HG03457 (cell line): ENCODE results near the gene AVPI1.

Source experiments
- ATAC-seq: cut with Tn5 transposase; IDR thresholded peaks from one replicate; pipeline ENCODE4 v1.9.1; 2021; ENCODE audit warnings: moderate number of reproducible peaks; ENCODE audit not compliant: unreplicated experiment

The AVPI1 gene

DNA sequence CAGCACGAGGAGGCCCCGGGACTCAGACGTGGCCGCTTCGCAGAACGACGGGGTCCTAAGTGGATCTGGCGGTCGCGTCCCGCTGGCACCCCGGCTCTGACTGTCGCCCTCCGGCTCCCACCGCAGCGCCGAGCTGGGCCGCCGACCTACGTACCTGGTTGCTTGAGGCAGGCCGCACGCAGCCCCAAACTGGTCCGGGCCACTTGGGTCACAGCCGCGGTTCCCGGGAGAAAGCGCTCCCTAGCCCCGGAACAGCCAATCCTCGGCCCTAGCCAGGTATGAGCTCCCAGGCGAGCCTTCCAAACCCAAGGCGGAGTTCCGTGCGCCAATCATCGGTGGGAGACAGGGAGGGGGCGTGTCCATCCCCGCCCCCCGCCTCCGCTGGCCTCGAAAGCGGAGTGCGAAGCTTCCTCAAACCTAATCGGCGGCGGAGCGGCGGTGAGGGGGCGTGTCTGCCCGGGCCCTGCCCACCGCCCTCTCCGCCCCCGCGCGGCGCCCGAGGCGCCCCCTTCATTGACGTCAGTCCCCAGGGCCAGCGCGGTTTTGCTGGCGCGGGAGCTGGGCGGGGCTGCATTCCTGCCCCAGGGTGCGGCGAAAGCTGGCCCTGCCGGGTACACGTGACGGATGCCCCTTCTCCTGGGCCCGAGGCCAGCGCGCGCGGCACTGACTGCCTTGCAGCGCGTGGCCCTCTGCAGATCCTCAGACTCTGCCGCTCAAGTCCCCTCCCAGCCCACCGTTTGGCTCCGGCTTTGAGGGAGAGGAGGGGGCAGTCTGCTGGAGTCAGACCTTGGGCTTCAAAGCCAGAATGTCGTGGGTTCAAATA is at the start of gene AVPI1:
TSS of gene AVPI1 (minus strand) at position 280 of the 823 bp plus-strand sequence. CDS start 7,336 bp downstream, outside the sequence.
- ATAC-seq = peak; percentile 92

DNA sequence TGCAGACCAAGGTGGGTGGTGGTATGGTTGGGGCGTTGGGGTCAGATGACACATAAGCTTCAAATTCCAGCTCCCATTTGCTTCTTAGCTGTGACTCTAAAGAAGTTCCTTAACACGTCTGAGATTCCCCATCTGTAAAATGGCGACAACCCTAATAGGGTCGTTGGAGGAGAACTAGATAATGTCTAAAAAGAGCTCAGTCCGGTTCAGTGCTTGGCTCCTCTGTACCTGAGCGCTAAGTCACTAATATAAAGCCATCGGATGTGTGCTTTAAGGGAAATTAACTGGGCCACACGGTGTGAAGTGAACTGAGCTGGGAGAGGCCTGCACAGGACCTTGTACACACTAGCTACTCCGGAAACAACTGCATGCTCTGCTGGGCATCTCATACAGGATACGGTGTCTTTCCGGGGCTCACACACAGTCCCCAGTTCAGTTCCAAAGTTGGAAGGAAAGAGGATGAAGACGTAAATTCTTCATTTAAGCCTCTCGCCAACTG is 49.4 kb upstream of the AVPI1 start:
- ATAC-seq = peak; percentile 12

DNA sequence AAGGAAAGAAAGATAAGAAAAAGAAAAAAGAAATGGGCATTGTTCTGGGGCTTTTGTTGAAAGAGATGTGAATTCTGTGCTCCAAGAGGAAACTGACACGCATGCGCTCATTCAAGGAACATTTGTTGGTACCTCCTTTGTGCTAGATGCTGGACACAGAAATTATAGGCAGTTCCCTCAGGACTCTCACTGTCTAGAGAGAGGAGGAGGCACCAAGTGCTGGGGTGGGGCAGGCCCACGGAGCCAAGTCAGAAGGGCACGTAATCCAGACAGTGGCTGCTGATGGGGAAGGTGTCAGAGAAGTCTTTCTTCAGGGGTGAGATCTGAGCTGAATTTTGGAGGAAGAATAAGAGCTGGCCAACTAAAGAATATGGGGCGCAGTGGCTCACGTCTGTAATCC is 47.0 kb upstream of the AVPI1 start:
- no peak for ATAC-seq

DNA sequence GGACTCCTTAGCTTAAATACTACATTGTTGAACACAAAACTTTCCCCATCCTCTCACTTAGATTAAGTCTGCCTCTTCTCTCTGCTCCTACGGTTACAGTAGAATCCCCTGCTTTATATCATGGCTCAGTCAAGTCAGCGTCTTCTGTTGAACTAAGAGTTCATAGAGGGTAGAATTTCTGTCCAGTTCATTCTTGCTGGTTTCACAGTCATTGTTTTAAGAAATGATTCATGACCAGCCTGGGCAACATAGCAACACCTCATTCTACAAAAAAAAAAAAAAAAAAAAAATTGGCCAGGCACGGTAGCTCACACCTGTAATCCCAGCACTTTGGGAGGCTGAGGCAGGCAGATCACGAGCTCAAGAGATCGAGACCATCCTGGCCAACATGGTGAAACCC is 46.2 kb upstream of the AVPI1 start:
- no peak for ATAC-seq

DNA sequence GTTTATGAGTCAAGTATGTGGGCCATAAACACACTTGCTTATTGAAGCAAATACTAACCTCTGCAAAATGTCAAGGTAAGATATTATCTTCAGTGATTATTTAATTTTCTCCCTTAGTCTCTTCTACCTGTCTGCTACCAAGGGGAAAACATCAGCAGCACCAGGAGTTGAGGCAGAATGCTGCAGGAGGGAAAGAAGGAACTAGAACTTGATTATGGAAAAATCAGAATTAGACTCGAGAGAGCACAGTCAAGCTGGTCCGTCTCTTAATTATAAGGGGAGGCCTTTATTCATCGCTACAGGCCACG is 45.0 kb upstream of the AVPI1 start:
- no peak for ATAC-seq

GRCh38 chr10:97731346-97732051 is 44.5 kb upstream of the AVPI1 start:
- ATAC-seq = no peak

GRCh38 chr10:97729014-97729413 is 42.0 kb upstream of the AVPI1 start:
- no peak for ATAC-seq

GRCh38 chr10:97726636-97727178 is 39.7 kb upstream of the AVPI1 start:
- ATAC-seq = no peak

- ATAC-seq = no peak
Observed at GRCh38 chr10:97724341-97724941, 37.4 kb upstream of the AVPI1 start.

GRCh38 chr10:97723001-97723400 is 36.0 kb upstream of the AVPI1 start:
- ATAC-seq = no peak

DNA sequence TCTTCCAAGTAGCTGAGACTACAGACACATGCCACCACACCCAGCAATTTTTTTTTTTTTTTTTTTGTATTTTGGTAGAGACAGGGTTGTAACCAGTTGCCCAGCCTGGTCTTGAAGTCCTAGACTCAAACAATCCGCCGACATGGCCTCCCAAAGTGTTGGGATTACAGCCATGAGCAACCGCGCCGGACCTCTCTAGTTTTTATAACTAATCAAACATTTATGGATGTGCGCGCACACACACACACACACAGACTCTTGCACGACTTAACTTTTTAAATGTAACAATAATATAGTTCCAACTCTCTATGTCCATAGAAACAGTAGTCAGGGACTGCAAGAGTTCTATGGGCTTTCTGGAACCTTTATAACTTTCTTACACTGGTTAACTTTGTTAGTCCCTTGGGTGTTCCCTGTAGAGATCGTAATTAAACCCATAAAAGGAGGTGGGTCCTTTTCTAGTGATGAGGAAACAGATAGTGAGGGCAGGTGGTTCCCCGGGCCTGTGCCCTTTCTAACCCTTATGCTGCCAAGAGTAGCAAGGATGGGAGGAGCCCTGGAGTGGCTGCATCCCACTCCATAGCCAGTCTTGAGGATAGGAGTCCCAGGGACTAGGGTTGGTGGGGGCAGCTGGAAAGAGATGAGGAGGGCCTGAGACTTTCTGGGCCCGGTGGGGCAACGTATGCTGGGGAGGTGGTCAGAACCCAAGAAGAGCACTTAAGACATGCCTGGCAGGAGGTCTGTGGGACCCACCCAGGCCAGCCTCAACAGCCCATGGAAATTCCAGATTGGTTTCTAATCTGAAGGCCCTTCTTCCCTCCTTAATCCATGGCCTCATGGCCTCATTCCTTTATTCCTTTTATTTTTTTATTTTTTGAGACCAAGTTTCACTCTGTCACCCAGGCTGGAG is 35.1 kb upstream of the AVPI1 start:
- no peak for ATAC-seq

GRCh38 chr10:97719602-97720001 is 32.6 kb upstream of the AVPI1 start:
- ATAC-seq = no peak

DNA sequence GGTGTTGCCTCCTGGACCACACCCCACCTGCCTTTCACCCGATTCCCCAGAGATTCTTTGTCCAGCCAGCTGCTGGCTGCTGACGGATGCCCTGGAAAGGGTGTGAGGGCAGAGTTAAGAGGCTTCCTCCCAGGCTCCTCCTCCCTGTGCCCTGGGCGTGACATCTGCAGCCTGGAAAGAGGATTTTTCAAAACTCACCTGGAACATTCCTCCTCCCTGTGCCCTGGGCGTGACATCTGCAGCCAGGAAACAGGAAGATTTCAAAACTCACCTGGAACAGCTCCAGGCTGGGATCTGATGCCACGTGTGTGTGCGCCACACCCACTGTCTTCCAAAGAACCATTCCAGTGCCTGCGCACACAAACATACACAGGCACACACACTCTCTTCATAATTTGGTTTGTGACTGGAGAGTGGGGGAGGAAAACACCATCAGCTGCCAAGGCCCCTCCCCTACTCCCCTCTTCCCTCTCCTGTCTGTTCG is 31.7 kb upstream of the AVPI1 start:
- ATAC-seq = no peak

- ATAC-seq = no peak
Observed at GRCh38 chr10:97718178-97718577, 31.1 kb upstream of the AVPI1 start.

DNA sequence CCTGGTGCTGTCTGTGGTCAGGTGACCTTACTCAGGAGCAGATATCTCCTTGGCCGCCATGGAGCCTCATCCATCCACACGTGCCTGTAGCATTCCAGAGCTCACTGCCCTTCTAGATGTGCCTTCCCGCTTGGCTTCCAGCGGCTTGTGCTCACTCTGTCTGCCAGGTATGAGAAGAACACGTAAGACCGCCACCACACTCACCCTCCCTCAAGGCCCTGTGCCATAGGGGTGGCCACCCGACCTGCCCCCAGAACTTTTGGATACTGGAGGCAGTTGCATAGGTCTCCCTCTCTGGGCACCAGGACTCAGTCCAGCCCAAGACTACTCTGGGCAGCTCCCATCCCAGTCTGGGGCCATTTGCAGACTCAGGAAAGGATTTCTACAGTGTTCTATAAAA is 30.6 kb upstream of the AVPI1 start:
- no peak for ATAC-seq

DNA sequence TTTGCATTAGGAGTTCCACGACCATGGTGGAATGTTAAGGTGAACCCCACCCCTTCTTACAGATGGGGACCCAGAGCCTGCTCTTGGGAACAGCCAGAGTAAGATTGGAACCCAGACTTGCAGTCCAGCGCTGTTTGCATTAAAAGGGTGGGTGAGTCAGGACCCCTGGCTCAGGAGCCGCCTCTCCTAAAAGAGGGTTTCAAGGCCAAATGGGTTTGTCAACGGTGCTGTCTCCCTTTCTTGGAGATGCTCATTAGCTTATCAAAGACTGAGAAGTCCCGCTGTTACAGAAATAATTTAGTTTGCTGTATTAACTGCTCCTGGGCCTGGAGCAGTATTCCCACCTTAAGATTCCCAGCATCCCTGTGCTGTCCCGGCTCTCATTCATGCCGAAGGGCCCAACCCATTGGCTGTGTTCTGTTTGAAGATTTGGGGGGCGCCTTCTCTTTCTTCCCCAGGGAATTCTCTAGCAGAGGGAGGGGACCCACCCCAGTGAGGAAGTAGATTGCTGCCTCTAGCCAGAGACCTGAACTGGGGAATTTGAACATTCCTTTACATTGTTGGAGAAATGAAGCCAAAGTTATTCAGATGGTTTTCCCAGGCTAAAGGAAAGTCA is 28.3 kb upstream of the AVPI1 start:
- ATAC-seq = no peak

DNA sequence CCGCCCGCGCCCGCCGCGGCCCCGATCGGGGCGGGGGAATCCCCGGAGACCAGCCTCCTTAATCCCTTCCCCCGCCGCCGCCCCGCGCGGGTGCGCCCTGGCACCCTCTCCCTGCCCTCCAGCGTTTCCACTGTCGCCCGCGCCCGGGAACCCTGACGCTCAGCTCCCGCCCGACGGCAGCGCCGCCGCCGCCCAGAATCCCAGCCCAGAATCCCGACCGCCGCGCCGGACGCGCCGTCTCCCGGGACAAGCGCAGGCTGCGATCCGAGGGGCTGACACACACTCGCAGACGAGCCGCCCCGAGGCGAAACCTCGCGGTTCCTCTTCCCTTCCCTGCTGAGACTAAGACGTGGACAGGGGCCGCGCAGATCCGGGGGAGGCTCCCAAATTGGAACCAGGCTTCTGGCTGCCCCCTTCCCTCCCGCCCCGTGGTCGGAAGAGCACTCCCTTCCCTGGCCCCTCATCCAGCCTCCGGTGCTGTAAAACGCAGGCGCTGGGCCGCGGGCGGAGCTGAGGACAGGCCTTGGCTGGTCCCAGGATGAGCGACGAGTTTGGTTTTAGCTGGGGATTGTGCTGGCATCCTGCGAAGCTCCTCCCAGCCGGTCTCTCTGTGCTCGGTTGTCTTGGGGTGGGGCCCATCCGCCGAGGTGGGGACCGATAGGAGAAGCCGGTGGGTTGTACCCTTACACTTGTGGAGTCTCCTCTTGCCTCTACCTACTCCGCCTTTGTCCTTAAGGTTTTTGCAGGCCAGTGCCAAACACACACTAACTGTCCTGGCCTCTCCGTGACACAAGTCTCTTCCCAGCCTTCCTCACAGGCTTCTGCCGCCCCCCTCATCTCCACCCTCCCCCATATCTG is 27.6 kb upstream of the AVPI1 start:
- no peak for ATAC-seq

GRCh38 chr10:97713826-97714400 is 26.9 kb upstream of the AVPI1 start:
- no peak for ATAC-seq

GRCh38 chr10:97713339-97713825 is 26.3 kb upstream of the AVPI1 start, which contains the start of gene MARVELD1:
Gene MARVELD1, plus strand, starts transcription at chr10:97713730. Its CDS starts 147 bp downstream, at chr10:97713877.
- ATAC-seq = no peak
